A673 (cell line): ENCODE measurements around the gene PLEKHG2.

ENCODE experiments used
- EZH2 ChIP-seq: fragments of 200-600 bp; sonication (generic); IDR thresholded peaks from 2 replicates; pipeline ENCODE4 v1.6.1; 2017; ENCODE audit warnings: borderline replicate concordance, low read depth, mild to moderate bottlenecking, mixed read lengths, antibody characterized with exemption, low read length; ENCODE audit not compliant: poor library complexity, severe bottlenecking
- TF ChIP-seq, protein P1 (sequence below): fragments of 300-800, 200-600 bp; sonication (generic); conservative IDR thresholded peaks from 2 replicates; pipeline ENCODE4 v1.5.1; 2017; ENCODE audit warnings: low read depth, mild to moderate bottlenecking, antibody characterized with exemption, low read length, moderate library complexity, mixed read lengths

DNA sequence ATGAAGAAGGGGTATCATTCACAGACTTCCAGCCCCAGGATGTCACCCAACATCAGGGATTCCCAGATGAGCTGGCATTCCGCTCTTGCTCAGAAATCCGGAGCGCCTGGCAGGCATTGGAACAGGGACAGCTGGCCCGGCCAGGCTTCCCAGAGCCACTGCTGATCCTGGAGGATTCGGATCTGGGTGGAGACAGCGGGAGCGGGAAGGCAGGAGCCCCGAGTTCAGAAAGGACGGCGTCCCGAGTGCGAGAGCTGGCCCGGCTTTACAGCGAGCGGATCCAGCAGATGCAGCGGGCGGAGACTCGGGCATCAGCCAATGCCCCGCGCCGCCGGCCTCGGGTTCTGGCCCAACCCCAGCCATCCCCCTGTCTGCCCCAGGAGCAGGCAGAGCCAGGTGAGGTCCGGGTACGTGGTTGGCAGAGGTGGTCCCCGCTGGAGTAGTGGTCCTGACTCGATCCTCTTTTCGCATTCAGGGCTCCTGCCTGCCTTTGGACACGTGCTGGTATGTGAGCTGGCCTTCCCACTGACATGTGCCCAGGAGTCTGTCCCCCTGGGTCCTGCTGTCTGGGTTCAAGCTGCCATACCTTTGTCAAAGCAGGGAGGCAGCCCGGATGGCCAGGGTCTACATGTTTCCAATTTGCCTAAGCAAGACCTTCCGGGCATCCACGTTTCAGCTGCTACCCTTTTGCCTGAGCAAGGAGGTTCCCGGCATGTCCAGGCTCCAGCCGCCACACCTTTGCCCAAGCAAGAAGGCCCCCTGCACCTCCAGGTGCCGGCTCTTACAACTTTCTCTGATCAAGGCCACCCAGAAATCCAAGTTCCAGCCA is 11.0 kb downstream of the PLEKHG2 start:
- TF ChIP-seq, protein P1, sequence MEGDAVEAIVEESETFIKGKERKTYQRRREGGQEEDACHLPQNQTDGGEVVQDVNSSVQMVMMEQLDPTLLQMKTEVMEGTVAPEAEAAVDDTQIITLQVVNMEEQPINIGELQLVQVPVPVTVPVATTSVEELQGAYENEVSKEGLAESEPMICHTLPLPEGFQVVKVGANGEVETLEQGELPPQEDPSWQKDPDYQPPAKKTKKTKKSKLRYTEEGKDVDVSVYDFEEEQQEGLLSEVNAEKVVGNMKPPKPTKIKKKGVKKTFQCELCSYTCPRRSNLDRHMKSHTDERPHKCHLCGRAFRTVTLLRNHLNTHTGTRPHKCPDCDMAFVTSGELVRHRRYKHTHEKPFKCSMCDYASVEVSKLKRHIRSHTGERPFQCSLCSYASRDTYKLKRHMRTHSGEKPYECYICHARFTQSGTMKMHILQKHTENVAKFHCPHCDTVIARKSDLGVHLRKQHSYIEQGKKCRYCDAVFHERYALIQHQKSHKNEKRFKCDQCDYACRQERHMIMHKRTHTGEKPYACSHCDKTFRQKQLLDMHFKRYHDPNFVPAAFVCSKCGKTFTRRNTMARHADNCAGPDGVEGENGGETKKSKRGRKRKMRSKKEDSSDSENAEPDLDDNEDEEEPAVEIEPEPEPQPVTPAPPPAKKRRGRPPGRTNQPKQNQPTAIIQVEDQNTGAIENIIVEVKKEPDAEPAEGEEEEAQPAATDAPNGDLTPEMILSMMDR, result no peak
- TF ChIP-seq EZH2, result no peak
